NCI-H1694 (cell line): Measurements from ENCODE around the gene NR2C1.
"Not testable (repeated sequence)": the region's sequence is repeated elsewhere in the genome, so short reads cannot be mapped to it uniquely, and the experiment has no call there.

Source experiments
- DNase-seq: peaks from one replicate; lab custom pipeline; 2025; lab: John Stamatoyannopoulos, UW

Gene NR2C1

GRCh38 chr12:95072900-95073697 lies at the start of gene NR2C1:
Gene NR2C1 (minus strand): TSS chr12:95073618. CDS start chr12:95067384, 6,234 bp downstream.
- peak; percentile 83 for DNase-seq

GRCh38 chr12:95118788-95119179 lies 45.4 kb upstream of the NR2C1 start:
- DNase-seq = no peak

GRCh38 chr12:95118138-95118787 lies 44.8 kb upstream of the NR2C1 start:
- DNase-seq = no peak

- peak; percentile 63 for DNase-seq
Measured at GRCh38 chr12:95117178-95117599, 43.8 kb upstream of the NR2C1 start.

- DNase-seq = no peak
Measured at GRCh38 chr12:95116773-95117172, 43.4 kb upstream of the NR2C1 start.

DNA sequence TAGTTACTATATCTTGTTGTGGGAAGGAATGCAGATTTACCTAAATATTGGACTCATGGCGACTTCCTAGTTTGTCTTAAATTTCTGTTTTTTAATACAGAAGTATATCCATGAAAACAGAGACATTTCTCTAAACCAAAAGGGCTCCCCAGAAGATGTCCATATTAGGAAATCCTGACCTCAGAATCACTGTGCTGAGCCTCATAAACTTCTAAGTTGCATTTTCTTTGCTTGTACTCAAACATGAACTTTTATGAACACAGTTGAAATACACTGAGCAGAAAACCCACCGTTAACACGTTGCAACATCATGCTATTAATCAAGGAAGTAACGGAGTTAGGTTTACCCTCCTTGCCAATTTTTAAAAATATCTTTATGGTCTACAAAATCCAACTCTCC lies 42.9 kb upstream of the NR2C1 start:
- DNase-seq = no peak

DNA sequence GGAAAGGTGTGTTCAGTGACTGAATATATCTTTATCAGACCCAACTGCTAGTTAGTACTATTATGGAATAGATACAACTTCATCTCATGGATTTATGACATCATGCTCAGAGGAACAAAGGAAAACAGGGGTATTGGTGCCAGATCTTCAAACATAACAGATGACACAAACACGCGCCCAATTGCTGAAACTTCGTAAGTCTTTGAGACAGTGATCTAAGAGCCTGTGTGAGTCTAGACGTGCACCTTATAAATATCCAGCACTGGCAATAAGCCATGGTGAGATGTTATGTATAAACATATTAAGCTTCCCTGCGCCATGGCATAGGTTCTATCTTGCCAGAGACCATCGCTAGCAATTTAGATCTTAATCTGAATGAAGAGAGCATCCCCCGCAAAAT lies 42.2 kb upstream of the NR2C1 start:
- no peak for DNase-seq

DNA sequence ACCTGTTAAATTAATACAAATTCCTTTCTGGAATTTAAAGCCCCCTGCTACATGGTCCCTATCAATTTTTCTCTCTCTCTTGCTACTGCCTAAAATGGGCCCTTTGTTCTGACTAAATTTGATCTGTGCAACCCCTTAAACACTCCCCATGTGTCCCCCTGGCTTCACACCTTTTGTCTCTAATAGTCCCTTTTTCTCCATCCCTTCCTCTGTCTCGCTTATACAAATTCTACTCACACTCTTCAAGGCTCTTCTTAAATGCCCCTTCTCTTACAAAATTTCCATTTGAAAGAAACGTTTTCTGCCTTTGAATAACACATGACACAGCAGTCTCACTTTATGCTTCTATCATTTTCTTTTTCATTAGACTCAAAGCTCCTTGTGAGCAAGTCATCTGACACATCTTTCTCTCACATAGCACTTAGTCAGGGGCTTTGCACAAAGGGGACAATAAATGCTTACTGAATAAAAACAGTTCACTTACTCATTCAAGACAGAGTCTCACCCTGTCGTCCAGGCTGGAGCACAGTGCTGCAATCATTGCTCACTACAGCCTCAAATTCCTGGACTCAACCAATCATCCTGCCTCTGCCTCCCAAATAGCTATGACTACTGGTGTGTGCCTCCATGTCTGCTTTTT lies 41.5 kb upstream of the NR2C1 start:
- DNase-seq = no peak

- no peak for DNase-seq
Measured at GRCh38 chr12:95107362-95107761, 33.9 kb upstream of the NR2C1 start.

DNA sequence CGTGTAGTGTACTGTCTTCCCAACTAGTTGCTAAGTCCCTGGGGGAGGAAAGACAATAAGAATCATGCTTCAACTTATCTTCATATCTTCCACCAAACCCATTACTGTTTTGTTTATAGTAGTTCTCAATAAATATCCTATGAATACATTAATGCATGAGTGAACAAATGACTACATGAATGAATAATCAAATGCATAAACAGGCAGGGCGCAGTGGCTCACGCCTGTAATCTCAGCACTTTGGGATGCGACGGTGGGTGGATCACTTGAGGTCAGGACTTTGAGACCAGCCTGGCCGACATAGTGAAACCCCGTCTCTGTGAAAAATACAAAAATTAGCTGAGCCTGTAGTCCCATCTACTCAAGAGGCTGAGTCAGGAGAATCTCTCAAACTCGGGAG lies 32.1 kb upstream of the NR2C1 start:
- no peak for DNase-seq

DNA sequence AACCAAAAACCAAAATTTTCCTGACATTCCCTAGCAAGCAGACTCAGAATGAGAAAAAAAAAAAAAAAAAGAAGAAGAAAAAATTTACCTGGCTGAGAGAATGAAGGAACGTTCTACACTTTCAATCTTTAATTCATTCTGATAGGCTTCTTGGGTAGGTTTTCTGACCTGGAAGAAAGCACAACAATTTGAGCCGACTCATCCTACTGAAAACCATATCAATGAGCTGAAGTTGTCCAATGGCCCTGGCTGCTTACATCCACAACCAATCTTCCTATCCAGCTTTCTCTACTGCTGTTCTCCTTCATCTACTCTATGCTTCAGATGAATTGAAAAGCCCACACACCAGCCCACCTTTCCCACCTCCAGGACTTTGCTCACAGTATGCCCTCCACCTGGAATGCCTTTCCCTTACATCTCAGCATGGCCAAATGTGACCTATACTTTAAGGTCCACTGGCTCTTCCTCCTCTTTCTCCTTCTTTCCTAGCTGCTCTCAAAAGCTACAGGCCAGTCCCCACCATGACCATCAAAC lies 31.6 kb upstream of the NR2C1 start:
- no peak for DNase-seq

DNA sequence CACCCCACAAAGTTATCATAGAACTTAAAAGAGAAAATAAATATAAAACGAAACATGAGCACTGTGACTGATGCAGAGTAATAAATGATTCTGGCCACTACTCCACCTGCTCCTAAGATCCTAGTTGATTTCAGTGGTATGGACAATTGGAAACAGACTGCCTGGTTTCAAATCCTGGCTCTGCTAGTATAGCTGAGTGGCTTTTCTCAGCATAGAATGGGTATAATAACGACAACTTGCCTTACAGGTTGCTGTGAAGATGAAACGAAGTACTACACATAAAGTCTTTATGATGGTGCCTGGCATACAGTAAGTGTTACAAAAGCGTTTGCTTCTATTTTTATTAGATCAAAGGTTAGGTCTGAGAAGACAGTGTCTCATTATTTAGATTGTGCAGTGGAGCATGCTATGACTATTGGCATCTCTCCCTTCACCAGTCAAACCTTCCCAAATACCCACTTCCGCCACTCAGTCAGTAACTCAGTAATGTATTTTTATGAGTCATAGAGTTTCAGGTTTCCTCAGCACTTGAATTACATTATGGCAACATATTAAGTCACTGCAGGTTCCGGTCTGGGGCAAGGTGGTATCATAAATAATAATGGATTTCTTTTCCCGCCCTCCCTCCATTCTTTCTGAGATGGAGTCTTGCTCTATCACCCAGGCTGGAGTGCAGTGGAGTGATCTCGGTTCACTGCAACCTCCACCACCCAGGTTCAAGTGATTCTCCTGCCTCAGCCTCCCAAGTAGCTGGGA lies 29.7 kb upstream of the NR2C1 start:
- DNase-seq = peak; percentile 7

- DNase-seq = not testable (repeated sequence)
Measured at GRCh38 chr12:95101957-95102356, 28.5 kb upstream of the NR2C1 start.

GRCh38 chr12:95100264-95101190 lies 27.1 kb upstream of the NR2C1 start:
- no peak for DNase-seq

GRCh38 chr12:95099270-95099790 lies 25.9 kb upstream of the NR2C1 start:
- no peak for DNase-seq

DNA sequence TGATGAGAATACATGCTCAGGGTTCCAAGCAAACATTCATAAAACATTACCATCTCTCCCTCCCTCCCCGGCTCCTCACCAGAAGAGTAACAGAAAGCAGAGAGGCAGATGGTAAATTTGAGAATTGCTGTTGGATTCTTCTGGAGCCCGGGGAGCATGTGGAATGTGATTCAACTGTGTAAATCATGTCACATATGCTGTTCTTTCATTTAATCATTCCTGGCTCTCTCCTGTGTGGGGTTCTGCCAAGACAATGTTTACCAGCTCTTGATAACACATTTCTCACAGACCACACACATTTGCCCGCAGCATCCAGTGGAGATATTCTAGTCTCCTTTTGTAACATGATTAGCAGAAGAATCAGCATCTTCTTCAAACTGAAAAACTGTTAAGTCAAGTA lies 23.4 kb upstream of the NR2C1 start:
- peak; percentile 86 for DNase-seq

DNA sequence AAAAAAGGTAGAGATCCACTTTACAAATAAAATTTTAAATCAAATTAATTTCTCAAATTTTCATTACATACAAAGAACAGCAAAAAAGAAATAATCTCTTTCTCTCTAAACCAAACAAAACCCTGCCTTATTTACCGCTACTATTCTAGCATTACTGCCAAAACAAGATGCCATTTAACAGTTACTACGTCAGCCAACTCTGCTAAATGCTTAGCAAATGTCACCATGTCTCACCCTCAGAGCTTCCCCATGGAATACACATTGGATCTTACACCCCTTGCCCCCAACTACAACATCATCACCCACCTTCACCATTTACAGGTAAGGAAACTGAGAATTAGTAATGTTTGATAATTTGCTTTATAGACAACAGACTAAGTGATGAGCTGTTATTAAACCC lies 23.0 kb upstream of the NR2C1 start:
- peak; percentile 34 for DNase-seq

DNA sequence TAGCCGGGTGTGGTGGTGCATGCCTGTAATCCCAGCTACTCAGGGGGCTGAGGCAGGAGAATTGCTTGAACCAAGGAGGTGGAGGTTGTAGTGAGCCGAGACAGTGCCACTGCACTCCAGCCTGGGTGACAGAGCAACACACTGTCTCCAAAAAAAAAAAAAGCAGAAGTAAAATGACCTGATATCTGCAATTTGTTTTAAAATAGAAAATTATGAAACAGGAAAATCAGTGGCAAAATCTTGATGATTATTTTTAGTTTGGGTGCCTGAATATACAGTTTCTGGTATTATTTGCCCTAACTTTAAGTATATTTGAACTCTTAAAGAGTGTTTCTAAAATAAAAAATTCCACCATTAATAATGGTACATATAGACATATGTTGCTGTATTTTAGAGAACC lies 22.4 kb upstream of the NR2C1 start:
- not testable (repeated sequence) for DNase-seq

GRCh38 chr12:95089462-95089861 lies 16.0 kb upstream of the NR2C1 start:
- no peak for DNase-seq

DNA sequence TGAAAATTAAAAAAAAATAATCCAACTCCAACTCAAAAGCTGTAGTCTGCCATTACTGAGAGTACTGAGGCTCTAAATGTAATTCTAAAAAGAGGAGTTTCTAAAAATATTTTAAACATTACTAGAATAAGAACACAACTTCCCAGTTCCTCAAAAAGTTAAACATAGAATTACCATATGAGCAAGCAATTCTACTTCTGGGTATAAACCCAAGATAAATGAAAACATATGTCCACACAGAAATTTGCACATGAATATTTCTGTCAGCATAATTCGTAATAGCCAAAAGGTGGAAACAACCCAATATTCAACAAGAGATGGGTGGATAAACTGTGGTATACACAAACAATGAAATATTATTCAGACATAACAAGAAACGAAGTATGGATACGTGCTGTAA lies 15.0 kb upstream of the NR2C1 start:
- no peak for DNase-seq

- no peak for DNase-seq
Measured at GRCh38 chr12:95085612-95086011, 12.2 kb upstream of the NR2C1 start.
